ENCODE measurements around the gene AJUBA. TPM values are rescaled to one million over a fixed set of nuclear protein-coding genes. Genes with fewer than 3 reads are reported as not detected.

The AJUBA gene
- total and polyA plus RNA-seq, 2 of the 8 experiments (the other 6 are each of a cell fraction or from before 2014, with no cell fraction given): 33.1 to 46.0 TPM

GRCh38 chr14:23009939-23010726, 27.8 kb upstream of the AJUBA start, which contains the start of gene C14orf93 (continued):
- TF ChIP-seq RNF2 (IDR thresholded peaks at IDR 0.05; ENCODE audit: borderline replicate concordance, low read depth, low read length, missing control alignments, poor library complexity, severe bottlenecking): no peak
- TF ChIP-seq MAFK (IDR thresholded peaks at IDR 0.05; ENCODE audit: low read depth, low read length): no peak
- TF ChIP-seq POLR2A (IDR thresholded peaks at IDR 0.05; ENCODE audit: control extremely low read depth in 1 of 2, low read depth in 2 of 2, low read length in 2 of 2): peak in 1 of 2 experiments; percentile 51; a peak in 1 of 3 replicates
- no peak for TF ChIP-seq SIN3A (conservative IDR thresholded peaks at IDR 0.05 in 1 of 2, IDR thresholded peaks at IDR 0.05 in 1 of 2; ENCODE audit: low read depth in 1 of 2, low read length in 2 of 2)
- no peak for TF ChIP-seq CBX8 (IDR thresholded peaks at IDR 0.05; ENCODE audit: borderline replicate concordance, low read depth, low read length)
- no peak for TF ChIP-seq JUN (IDR thresholded peaks at IDR 0.05; ENCODE audit: low read depth, low read length)
- TF ChIP-seq KDM1A (IDR thresholded peaks at IDR 0.05; ENCODE audit: borderline replicate concordance, low read length): peak; percentile 99
- no peak for TF ChIP-seq ZNF274 (IDR thresholded peaks at IDR 0.05; ENCODE audit: borderline replicate concordance, extremely low read depth, low read length)
- no peak for TF ChIP-seq SRF (IDR thresholded peaks at IDR 0.05; ENCODE audit: low read depth, low read length)
- no peak for TF ChIP-seq SUZ12 (IDR thresholded peaks at IDR 0.05; ENCODE audit: low read length)
- no peak for TF ChIP-seq EZH2 (IDR thresholded peaks at IDR 0.05; ENCODE audit: low read depth, low read length, severe bottlenecking)
- no peak for TF ChIP-seq GTF2F1 (IDR thresholded peaks at IDR 0.05; ENCODE audit: borderline replicate concordance, low read depth, low read length)
- TF ChIP-seq CTBP2 (IDR thresholded peaks at IDR 0.05; ENCODE audit: borderline replicate concordance, insufficient read depth, insufficient read length, low read length): no peak
- TF ChIP-seq BACH1 (IDR thresholded peaks at IDR 0.05; ENCODE audit: low read length): no peak
- no peak for TF ChIP-seq POU5F1 (IDR thresholded peaks at IDR 0.05; ENCODE audit: low read depth, low read length)
- peak; percentile 49; the same call in 1 of the 2 replicates for TF ChIP-seq RBBP5 (IDR thresholded peaks at IDR 0.05; ENCODE audit: borderline replicate concordance, low read depth, low read length)
- no peak for TF ChIP-seq YY1 (IDR thresholded peaks at IDR 0.05; ENCODE audit: low read depth, low read length)
- TF ChIP-seq CBX5 (IDR thresholded peaks at IDR 0.05; ENCODE audit: low read depth, low read length): no peak
- TF ChIP-seq, protein P1, sequence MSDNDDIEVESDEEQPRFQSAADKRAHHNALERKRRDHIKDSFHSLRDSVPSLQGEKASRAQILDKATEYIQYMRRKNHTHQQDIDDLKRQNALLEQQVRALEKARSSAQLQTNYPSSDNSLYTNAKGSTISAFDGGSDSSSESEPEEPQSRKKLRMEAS (IDR thresholded peaks at IDR 0.05): no peak
- no peak for TF ChIP-seq TEAD4 (IDR thresholded peaks at IDR 0.05; ENCODE audit: low read depth, low read length)
- TF ChIP-seq, protein P2, sequence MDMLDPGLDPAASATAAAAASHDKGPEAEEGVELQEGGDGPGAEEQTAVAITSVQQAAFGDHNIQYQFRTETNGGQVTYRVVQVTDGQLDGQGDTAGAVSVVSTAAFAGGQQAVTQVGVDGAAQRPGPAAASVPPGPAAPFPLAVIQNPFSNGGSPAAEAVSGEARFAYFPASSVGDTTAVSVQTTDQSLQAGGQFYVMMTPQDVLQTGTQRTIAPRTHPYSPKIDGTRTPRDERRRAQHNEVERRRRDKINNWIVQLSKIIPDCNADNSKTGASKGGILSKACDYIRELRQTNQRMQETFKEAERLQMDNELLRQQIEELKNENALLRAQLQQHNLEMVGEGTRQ (IDR thresholded peaks at IDR 0.05; ENCODE audit: low read length): no peak
- TF ChIP-seq PHF8 (conservative IDR thresholded peaks at IDR 0.05; ENCODE audit: low read depth, low read length): 0 out of 2 replicates have a peak, but pooled peaks have one; percentile 48
- TF ChIP-seq CHD1 (IDR thresholded peaks at IDR 0.05; ENCODE audit: low read depth, low read length): no peak
